ENCODE data around the gene GRM7.

GRCh38 chr3:7621651-7622050, 760.7 kb downstream of the GRM7 start:
- TF ChIP-seq, protein P1, sequence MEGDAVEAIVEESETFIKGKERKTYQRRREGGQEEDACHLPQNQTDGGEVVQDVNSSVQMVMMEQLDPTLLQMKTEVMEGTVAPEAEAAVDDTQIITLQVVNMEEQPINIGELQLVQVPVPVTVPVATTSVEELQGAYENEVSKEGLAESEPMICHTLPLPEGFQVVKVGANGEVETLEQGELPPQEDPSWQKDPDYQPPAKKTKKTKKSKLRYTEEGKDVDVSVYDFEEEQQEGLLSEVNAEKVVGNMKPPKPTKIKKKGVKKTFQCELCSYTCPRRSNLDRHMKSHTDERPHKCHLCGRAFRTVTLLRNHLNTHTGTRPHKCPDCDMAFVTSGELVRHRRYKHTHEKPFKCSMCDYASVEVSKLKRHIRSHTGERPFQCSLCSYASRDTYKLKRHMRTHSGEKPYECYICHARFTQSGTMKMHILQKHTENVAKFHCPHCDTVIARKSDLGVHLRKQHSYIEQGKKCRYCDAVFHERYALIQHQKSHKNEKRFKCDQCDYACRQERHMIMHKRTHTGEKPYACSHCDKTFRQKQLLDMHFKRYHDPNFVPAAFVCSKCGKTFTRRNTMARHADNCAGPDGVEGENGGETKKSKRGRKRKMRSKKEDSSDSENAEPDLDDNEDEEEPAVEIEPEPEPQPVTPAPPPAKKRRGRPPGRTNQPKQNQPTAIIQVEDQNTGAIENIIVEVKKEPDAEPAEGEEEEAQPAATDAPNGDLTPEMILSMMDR (IDR thresholded peaks at IDR 0.05): no peak
- no peak for TF ChIP-seq POLR2A (IDR thresholded peaks at IDR 0.05)
